Keratinocyte (primary cell): ENCODE measurements around the gene SIK3.

Experiments
- CTCF ChIP-seq, 3 experiments: IDR thresholded peaks in 1 of 3; conservative IDR thresholded peaks in 1 of 3; optimal IDR thresholded peaks in 1 of 3; 2 replicates in 2 of 3; 3 replicates in 1 of 3; pipeline versions ENCODE3 to v1.5.1; 2011; ENCODE audit warnings: low read length in 3 of 3, mild to moderate bottlenecking in 3 of 3, moderate library complexity in 2 of 3, control low read depth in 1 of 3, inconsistent platforms in 1 of 3; ENCODE audit not compliant: insufficient read depth in 2 of 3; ENCODE audit errors: extremely low read depth in 1 of 3
- EZH2 ChIP-seq: IDR thresholded peaks from one replicate; pipeline ENCODE4 v1.6.1; 2012; ENCODE audit warnings: inconsistent platforms, mild to moderate bottlenecking, low read length, moderate library complexity

GRCh38 chr11:117080370-117080769 is 17.9 kb downstream of the SIK3 start:
- TF ChIP-seq CTCF (optimal IDR thresholded peaks at IDR 0.05 in 1 of 3, IDR thresholded peaks at IDR 0.05 in 1 of 3, conservative IDR thresholded peaks at IDR 0.05 in 1 of 3; ENCODE audit: extremely low read depth in 1 of 3, insufficient read depth in 2 of 3, low read length in 3 of 3), result no peak
- no peak for TF ChIP-seq EZH2
